Sigmoid colon (tissue), 7 donors: Measurements from ENCODE around the gene IFT25. TPM values are rescaled to one million over a fixed set of nuclear protein-coding genes. Genes with fewer than 3 reads are reported as not detected.

Experiments used
- DNase-seq: peaks from one replicate; pipeline ENCODE4 v3.0.0-alpha.2; 2019
- H3K27ac ChIP-seq, 4 donors: fragments of 200-600 bp; sonication (generic); one replicate each; pipeline ENCODE4 v1.5.1; 2016 to 2019; ENCODE audit warnings: mild to moderate bottlenecking in 1 of 4
- H3K27me3 ChIP-seq, 3 donors: fragments of 200-600 bp; sonication (generic); one replicate each; pipeline ENCODE4 v1.5.1; 2019; ENCODE audit warnings: mild to moderate bottlenecking in 1 of 3
- H3K36me3 ChIP-seq, 4 donors: fragments of 200-600 bp; sonication (generic); one replicate each; pipeline ENCODE4 v1.5.1; 2016 to 2019
- H3K4me1 ChIP-seq, 4 donors: fragments of 200-600 bp; sonication (generic); one replicate each; pipeline ENCODE4 v1.5.1; 2017 to 2019
- H3K4me3 ChIP-seq, 4 donors: fragments of 200-600 bp; sonication (generic); one replicate each; pipeline ENCODE4 v1.5.1; 2017 to 2019; ENCODE audit warnings: mild to moderate bottlenecking in 2 of 4, moderate library complexity in 1 of 4
- H3K9me3 ChIP-seq, 4 donors: fragments of 200-600 bp in 3 of 4; sonication (generic) in 3 of 4; one replicate each; pipeline versions ENCODE4 v1.5.1 to v1.6.1; 2013 to 2019
- CTCF ChIP-seq, 4 experiments: fragments of 450-650 bp in 3 of 4; fragments of 200-600 bp in 1 of 4; IDR thresholded peaks; one replicate each; pipeline ENCODE4 v1.5.1; 2016 to 2019; ENCODE audit warnings: antibody characterized with exemption in 4 of 4, mild to moderate bottlenecking in 3 of 4, moderate library complexity in 2 of 4
- EP300 ChIP-seq, 4 donors: sonication (generic); formaldehyde crosslinking; IDR thresholded peaks; one replicate each; pipeline ENCODE4 v1.6.1; 2017; ENCODE audit warnings: antibody characterized with exemption in 4 of 4
- POLR2A ChIP-seq, 2 donors: fragments of 450-650 bp; IDR thresholded peaks; one replicate each; pipeline ENCODE4 v1.6.1; 2016; ENCODE audit warnings: antibody characterized with exemption in 2 of 2, mild to moderate bottlenecking in 2 of 2, moderate library complexity in 2 of 2
- POLR2AphosphoS5 ChIP-seq, 4 donors: sonication (generic); formaldehyde crosslinking; IDR thresholded peaks; one replicate each; pipeline ENCODE4 v1.6.1; 2017; ENCODE audit warnings: antibody characterized with exemption in 4 of 4
- WGBS, 2 donors: extraction: QIAGEN DNeasy Blood & Tissue Kit; methylation state at CpG; one replicate each; pipeline ENCODE4 v1.1.7; 2013; 5-methylcytosine and 5-hydroxymethylcytosine counted together
- intact Hi-C: fragments of 100-400 bp; cut with DNase I; formaldehyde crosslinking; loops from one replicate; pipeline ENCODE4 v1.15.1; 2023
- polyA plus RNA-seq, 3 donors: library from polyadenylated mRNA; stranded (reverse); fragments of 200-250 nt; gene quantifications; one replicate each; pipeline ENCODE4 v1.2.3, GENCODE V29; 2013
- total RNA-seq, 4 donors: library from RNA; depleted of rRNA; stranded (reverse); fragments of >200 nt; gene quantifications; one replicate each; pipeline ENCODE4 v1.1.0, GENCODE V29; 2016
- donor health status: healthy with polysubstance abuse.
- donor health status: Bipolar disorder and iron deficiency.
- donor health status: healthy.

IFT25 gene
- total and polyA plus RNA-seq, 7 donors = 16.1 to 33.9 (median 25.0) TPM

- no peak for DNase-seq
- Histone ChIP-seq H3K36me3 (peaks cover 19 to 91% (median 42%) of the 10 kb centered on the region in 4 donors), H3K9me3 (no peaks in the 10 kb centered on the region), H3K4me3 (no peak overlapping the region), H3K4me1 (no peaks in the 10 kb centered on the region), H3K27ac (no peak overlapping the region), H3K27me3 (no peaks in the 10 kb centered on the region)
- TF ChIP-seq POLR2A (IDR thresholded peaks at IDR 0.05) (no peak), POLR2AphosphoS5 (IDR thresholded peaks at IDR 0.05) (no peak), EP300 (IDR thresholded peaks at IDR 0.05) (no peak), CTCF (IDR thresholded peaks at IDR 0.05) (no peak)
- WGBS, 2 donors = 76 to 90% methylated on average over 3 of the region's 3 CpGs
- intact Hi-C loops = no loop called here
Observed at GRCh38 chr1:53966794-53967193, 21.3 kb upstream of the IFT25 start.

- H3K36me3 ChIP-seq = peaks cover 25 to 85% (median 46%) of the 10 kb centered on the region in 4 donors
- 82 to 91% methylated on average over 5 of the region's 5 CpGs for WGBS, 2 donors
- no peak overlapping the region for H3K4me3 ChIP-seq
- intact Hi-C loops = no loop called here
- H3K27ac ChIP-seq = no peak overlapping the region
- no peaks in the 10 kb centered on the region for H3K27me3 ChIP-seq
- DNase-seq = no peak
- no peaks in the 10 kb centered on the region for H3K4me1 ChIP-seq
- TF ChIP-seq POLR2AphosphoS5 (IDR thresholded peaks at IDR 0.05) (no peak), POLR2A (IDR thresholded peaks at IDR 0.05) (no peak), EP300 (IDR thresholded peaks at IDR 0.05) (no peak), CTCF (IDR thresholded peaks at IDR 0.05) (no peak)
- no peaks in the 10 kb centered on the region for H3K9me3 ChIP-seq
Observed at GRCh38 chr1:53964109-53964508, 18.6 kb upstream of the IFT25 start.

- WGBS, 2 donors = 65 to 79% methylated on average over 4 of the region's 4 CpGs
- H3K9me3 ChIP-seq = no peaks in the 10 kb centered on the region
- intact Hi-C loops = no loop called here
- no peaks in the 10 kb centered on the region for H3K4me1 ChIP-seq
- peaks cover 21 to 83% (median 47%) of the 10 kb centered on the region in 4 donors for H3K36me3 ChIP-seq
- DNase-seq = no peak
- H3K4me3 ChIP-seq = no peak overlapping the region
- TF ChIP-seq CTCF (IDR thresholded peaks at IDR 0.05) = no peak
- TF ChIP-seq POLR2A (IDR thresholded peaks at IDR 0.05) = no peak
- no peak for TF ChIP-seq EP300 (IDR thresholded peaks at IDR 0.05)
- TF ChIP-seq POLR2AphosphoS5 (IDR thresholded peaks at IDR 0.05) = no peak
- H3K27me3 ChIP-seq = no peaks in the 10 kb centered on the region
- no peak overlapping the region for H3K27ac ChIP-seq
Observed at GRCh38 chr1:53963460-53963859, 18.0 kb upstream of the IFT25 start.

- Histone ChIP-seq H3K36me3 (peaks cover 21 to 83% (median 41%) of the 10 kb centered on the region in 4 donors), H3K4me1 (peaks cover 0 to 2% (median 1%) of the 10 kb centered on the region in 4 donors), H3K4me3 (no peak overlapping the region), H3K9me3 (no peaks in the 10 kb centered on the region), H3K27ac (no peak overlapping the region), H3K27me3 (no peaks in the 10 kb centered on the region)
- intact Hi-C loops = no loop called here
- DNase-seq = no peak
- TF ChIP-seq EP300 (IDR thresholded peaks at IDR 0.05) (no peak), POLR2AphosphoS5 (IDR thresholded peaks at IDR 0.05) (no peak), CTCF (IDR thresholded peaks at IDR 0.05) (no peak), POLR2A (IDR thresholded peaks at IDR 0.05) (no peak)
- WGBS, 2 donors = 96 to 98% methylated on average over 4 of the region's 4 CpGs
Observed at GRCh38 chr1:53962395-53962794, 16.9 kb upstream of the IFT25 start.

GRCh38 chr1:53959664-53960250 is 14.3 kb upstream of the IFT25 start:
- Histone ChIP-seq H3K36me3 (peaks cover 15 to 65% (median 35%) of the 10 kb centered on the region in 4 donors), H3K4me1 (peaks cover 0 to 13% (median 11%) of the 10 kb centered on the region in 4 donors), H3K9me3 (no peaks in the 10 kb centered on the region), H3K4me3 (no peak overlapping the region), H3K27ac (no peak overlapping the region), H3K27me3 (no peaks in the 10 kb centered on the region)
- intact Hi-C loops = no loop called here
- no peak for DNase-seq
- TF ChIP-seq EP300 (IDR thresholded peaks at IDR 0.05) = no peak
- peak; percentile 15 to 50 (median 30) for TF ChIP-seq CTCF (IDR thresholded peaks at IDR 0.05)
- no peak for TF ChIP-seq POLR2A (IDR thresholded peaks at IDR 0.05)
